Skin of body (tissue), 2 donors: ENCODE data around the gene FGD3. TPM values are rescaled to one million over a fixed set of nuclear protein-coding genes. Genes with fewer than 3 reads are reported as not detected.

Source experiments
- DNase-seq: peaks from one replicate; lab custom pipeline; 2025; lab: John Stamatoyannopoulos, UW
- total RNA-seq: library from RNA; depleted of rRNA; stranded (reverse); fragments of >200 nt; gene quantifications from one replicate; pipeline ENCODE4 v1.2.3, GENCODE V29; 2014

Gene FGD3
- total RNA-seq, 1 donor from 2014 or later: 5.9 TPM

GRCh38 chr9:93072383-93072795 lies 125.1 kb downstream of the FGD3 start:
- DNase-seq: no peak

GRCh38 chr9:93076101-93076791 lies 128.9 kb downstream of the FGD3 start:
- no peak for DNase-seq

GRCh38 chr9:93076792-93077128 lies 129.4 kb downstream of the FGD3 start:
- no peak for DNase-seq

- no peak for DNase-seq
Observed at GRCh38 chr9:93077367-93077766, 130.0 kb downstream of the FGD3 start.

- DNase-seq: no peak
Observed at GRCh38 chr9:93077811-93078210, 130.5 kb downstream of the FGD3 start.

- DNase-seq: no peak
Observed at GRCh38 chr9:93079371-93079770, 132.0 kb downstream of the FGD3 start.

- no peak for DNase-seq
Observed at GRCh38 chr9:93080406-93080805, 133.1 kb downstream of the FGD3 start.

- no peak for DNase-seq
Observed at GRCh38 chr9:93081081-93081529, 133.8 kb downstream of the FGD3 start.

GRCh38 chr9:93081931-93082330 lies 134.6 kb downstream of the FGD3 start:
- DNase-seq: no peak

GRCh38 chr9:93082841-93083411 lies 135.6 kb downstream of the FGD3 start:
- no peak for DNase-seq

GRCh38 chr9:93083592-93084470 lies 136.5 kb downstream of the FGD3 start:
- no peak for DNase-seq

GRCh38 chr9:93084471-93084881 lies 137.2 kb downstream of the FGD3 start:
- no peak for DNase-seq

GRCh38 chr9:93085676-93086075 lies 138.4 kb downstream of the FGD3 start:
- no peak for DNase-seq

Other genes starting within 250 kb of the FGD3 start
- gene BICD2, start 182.7 kb upstream of the FGD3 start, total RNA-seq: 55.6 TPM
- 13.7 TPM for gene ZNF484, start 69.5 kb upstream of the FGD3 start, total RNA-seq
- gene SUSD3, start 111.2 kb downstream of the FGD3 start, total RNA-seq: 3.0 TPM
- 18.6 TPM for gene CARD19, start 148.7 kb downstream of the FGD3 start, total RNA-seq
- gene NINJ1, start 186.7 kb downstream of the FGD3 start, total RNA-seq: 19.6 TPM
- 11.2 TPM for gene WNK2, start 236.6 kb downstream of the FGD3 start, total RNA-seq